ENCODE measurements around the gene XRCC6.

- TF ChIP-seq, protein P1, sequence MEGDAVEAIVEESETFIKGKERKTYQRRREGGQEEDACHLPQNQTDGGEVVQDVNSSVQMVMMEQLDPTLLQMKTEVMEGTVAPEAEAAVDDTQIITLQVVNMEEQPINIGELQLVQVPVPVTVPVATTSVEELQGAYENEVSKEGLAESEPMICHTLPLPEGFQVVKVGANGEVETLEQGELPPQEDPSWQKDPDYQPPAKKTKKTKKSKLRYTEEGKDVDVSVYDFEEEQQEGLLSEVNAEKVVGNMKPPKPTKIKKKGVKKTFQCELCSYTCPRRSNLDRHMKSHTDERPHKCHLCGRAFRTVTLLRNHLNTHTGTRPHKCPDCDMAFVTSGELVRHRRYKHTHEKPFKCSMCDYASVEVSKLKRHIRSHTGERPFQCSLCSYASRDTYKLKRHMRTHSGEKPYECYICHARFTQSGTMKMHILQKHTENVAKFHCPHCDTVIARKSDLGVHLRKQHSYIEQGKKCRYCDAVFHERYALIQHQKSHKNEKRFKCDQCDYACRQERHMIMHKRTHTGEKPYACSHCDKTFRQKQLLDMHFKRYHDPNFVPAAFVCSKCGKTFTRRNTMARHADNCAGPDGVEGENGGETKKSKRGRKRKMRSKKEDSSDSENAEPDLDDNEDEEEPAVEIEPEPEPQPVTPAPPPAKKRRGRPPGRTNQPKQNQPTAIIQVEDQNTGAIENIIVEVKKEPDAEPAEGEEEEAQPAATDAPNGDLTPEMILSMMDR (CRISPR knock-in tag; IDR thresholded peaks at IDR 0.05): no peak
- TF ChIP-seq, protein P2, sequence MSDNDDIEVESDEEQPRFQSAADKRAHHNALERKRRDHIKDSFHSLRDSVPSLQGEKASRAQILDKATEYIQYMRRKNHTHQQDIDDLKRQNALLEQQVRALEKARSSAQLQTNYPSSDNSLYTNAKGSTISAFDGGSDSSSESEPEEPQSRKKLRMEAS (IDR thresholded peaks at IDR 0.05): no peak
- TF ChIP-seq ZBTB40 (IDR thresholded peaks at IDR 0.05) (no peak), ZBTB40 (CRISPR knock-in tag; IDR thresholded peaks at IDR 0.05) (no peak), BRCA1 (CRISPR knock-in tag; IDR thresholded peaks at IDR 0.05) (no peak), HMG20B (CRISPR knock-in tag; conservative IDR thresholded peaks at IDR 0.05) (no peak), RNF219 (CRISPR knock-in tag; IDR thresholded peaks at IDR 0.05) (no peak), KAT7 (CRISPR knock-in tag; IDR thresholded peaks at IDR 0.05; ENCODE audit: borderline replicate concordance) (no peak), SNAPC2 (CRISPR knock-in tag; IDR thresholded peaks at IDR 0.05) (no peak), GTF2F1 (IDR thresholded peaks at IDR 0.05; ENCODE audit: low read length) (no peak), MAFK (conservative IDR thresholded peaks at IDR 0.05 in 1 of 2, IDR thresholded peaks at IDR 0.05 in 1 of 2; ENCODE audit: low read length in 2 of 2) (no peak)
- TF ChIP-seq, protein P3, sequence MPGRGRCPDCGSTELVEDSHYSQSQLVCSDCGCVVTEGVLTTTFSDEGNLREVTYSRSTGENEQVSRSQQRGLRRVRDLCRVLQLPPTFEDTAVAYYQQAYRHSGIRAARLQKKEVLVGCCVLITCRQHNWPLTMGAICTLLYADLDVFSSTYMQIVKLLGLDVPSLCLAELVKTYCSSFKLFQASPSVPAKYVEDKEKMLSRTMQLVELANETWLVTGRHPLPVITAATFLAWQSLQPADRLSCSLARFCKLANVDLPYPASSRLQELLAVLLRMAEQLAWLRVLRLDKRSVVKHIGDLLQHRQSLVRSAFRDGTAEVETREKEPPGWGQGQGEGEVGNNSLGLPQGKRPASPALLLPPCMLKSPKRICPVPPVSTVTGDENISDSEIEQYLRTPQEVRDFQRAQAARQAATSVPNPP (CRISPR knock-in tag; IDR thresholded peaks at IDR 0.05): no peak
Measured at GRCh38 chr22:41661088-41661487, 40.0 kb downstream of the XRCC6 start.
